GM12801 (cell line): ENCODE data around the gene CGNL1.

Experiments
- CTCF ChIP-seq: IDR thresholded peaks from one replicate; pipeline ENCODE4 v1.5.1; 2011; ENCODE audit warnings: control low read depth; ENCODE audit not compliant: insufficient read length; ENCODE audit errors: extremely low read depth

Gene CGNL1

GRCh38 chr15:57548835-57549234, 172.5 kb downstream of the CGNL1 start:
- no peak for TF ChIP-seq CTCF

GRCh38 chr15:57549935-57550334, 173.6 kb downstream of the CGNL1 start:
- TF ChIP-seq CTCF: no peak

- no peak for TF ChIP-seq CTCF
Measured at GRCh38 chr15:57550640-57551039, 174.3 kb downstream of the CGNL1 start.

- TF ChIP-seq CTCF: no peak
Measured at GRCh38 chr15:57551715-57552677, 175.7 kb downstream of the CGNL1 start.

GRCh38 chr15:57552678-57553334, 176.5 kb downstream of the CGNL1 start:
- no peak for TF ChIP-seq CTCF

GRCh38 chr15:57553526-57553925, 177.2 kb downstream of the CGNL1 start:
- TF ChIP-seq CTCF: no peak

GRCh38 chr15:57554063-57554811, 177.9 kb downstream of the CGNL1 start:
- no peak for TF ChIP-seq CTCF
